ACHN (cell line): ENCODE measurements around the gene KCNMA1.

ENCODE experiments used
- DNase-seq: peaks from one replicate; pipeline ENCODE4 v3.0.0-alpha.2; 2015
- in situ Hi-C: cut with HindIII; loops from 2 replicates; pipeline ENCODE4 v1.10.0; 2017; ENCODE audit warnings: low sequenced_read_pairs, low pct_ligation_motif_present, low pct_unique_long_range_greater_than_20kb

KCNMA1 gene

DNA sequence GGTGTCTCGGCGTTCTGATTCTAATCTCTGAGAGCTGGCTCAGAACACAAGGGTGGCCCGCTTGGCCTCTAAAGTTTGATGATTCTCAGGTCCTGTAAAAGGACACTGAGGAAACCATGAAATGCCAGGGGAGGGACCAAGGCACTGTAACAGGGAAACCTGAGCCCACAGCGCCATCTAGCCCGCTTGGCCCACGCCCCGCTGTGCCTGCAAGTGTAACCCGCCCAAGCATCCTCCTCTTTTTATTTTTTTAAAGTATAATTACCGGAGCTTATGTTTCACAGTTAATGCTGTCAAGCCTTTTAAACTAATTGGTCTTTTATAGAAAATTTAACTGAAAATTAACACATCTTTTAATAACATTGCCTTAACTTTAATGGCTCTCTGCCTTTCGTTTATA is 734.7 kb downstream of the KCNMA1 start:
- DNase-seq, result peak; percentile 31
- in situ Hi-C loops, result no loop called here

DNA sequence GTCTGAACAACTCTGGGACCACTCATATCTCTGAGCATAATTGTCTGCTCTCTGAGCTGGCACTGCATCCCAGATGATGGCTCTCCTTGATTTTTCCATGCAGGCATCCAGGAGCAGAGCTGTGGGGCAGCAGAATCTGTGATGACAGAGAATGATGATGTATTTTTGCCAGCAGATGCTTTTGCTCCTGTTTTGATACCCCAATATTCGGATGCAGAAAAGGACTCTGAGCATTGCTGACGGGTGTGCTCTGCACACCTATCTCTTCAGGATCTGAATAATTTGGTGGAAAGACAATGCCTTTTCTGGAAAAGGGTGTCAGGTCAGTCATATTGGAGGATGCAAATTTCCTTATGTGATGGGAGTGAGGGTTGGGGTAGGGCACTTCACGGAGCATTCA is 735.9 kb downstream of the KCNMA1 start:
- DNase-seq, result no peak
- in situ Hi-C loops, result no loop called here

DNA sequence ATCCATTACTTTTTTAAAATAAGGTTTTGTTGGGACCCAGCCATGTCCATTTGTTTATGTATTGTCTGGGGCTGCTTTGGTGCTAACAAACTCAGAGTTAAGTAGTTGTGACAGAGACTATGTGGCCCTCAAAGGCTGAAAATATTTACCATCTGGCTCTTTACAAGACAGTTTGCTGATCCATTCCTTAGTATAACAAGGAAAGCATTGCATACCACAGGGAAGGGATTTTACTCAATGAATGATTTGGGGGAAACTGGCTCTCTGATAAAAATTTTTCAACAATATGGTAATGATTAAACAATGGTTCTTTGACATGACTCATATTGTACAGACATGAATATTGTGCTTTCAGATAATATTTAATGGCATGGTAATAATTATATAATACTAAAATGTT is 738.1 kb downstream of the KCNMA1 start:
- DNase-seq, result peak; percentile 31
- in situ Hi-C loops, result no loop called here

DNA sequence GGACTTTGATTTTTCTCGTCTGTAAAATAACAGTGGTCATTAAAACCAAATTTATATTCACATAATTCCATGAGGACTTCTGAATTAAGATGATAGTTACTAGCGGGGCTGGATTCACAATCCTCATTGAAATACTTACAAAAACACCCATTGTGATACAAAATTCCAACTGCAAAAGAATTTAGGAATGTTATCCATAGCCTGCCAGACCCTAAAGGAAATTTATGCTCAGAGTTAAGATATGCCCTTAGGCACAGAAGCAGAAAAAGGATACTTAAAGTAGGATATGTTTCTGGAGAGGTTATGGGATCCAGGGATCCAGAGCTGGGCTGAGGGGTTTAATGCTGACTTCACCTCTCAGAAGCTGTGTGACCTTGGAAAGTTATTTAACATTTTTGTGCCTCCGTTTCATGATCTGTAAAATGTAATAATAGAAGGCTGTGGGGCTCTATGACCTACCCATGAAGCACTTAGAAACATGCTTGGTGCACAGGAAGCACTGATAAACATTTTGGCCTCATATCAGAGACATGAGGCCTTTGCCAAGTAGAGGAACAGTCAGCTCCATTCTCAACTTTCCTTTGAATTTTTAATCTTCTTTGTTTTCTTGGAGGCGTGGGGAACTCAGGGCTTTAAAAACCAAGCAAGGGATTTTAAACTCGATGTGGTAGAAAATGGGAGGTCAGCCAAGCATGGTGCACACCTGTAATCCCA is 744.7 kb downstream of the KCNMA1 start:
- in situ Hi-C loops, result no loop called here
- no peak for DNase-seq

DNA sequence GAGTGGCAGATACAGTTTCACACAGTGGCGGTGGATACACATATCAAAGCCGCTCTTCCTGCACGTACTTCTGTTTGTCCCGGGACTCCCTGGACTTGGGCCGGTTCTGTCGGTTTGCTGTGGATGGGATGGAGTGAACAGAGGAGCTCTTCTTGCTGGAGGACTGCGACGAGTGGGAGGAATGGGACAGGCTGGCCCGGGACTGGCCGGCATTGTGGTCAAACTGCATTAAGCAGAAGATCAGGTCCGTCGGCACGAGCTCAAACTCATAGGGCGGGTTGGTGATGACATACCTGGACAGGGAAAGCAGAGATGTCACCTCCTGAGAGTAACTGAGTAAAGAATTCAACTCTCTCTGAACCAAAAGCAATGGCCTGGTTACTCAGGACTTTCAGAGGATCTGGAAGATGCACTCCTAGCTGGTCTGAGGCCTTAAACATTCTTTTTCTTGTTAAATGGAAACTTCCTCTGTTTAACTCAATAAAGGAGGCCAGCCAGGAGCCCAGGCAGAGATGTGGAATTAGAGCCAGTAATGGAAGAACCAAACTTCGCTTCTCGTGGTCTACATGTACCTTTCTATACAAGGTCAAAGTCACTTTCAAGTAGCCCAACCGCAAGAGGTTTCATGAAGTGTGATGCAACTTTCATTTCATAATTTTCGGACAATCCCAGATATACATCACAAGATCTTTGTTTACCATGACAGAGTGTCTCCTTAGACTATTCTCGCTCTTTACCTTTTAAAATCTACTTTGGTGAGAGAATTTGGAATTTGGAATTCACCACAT is 750.2 kb downstream of the KCNMA1 start:
- in situ Hi-C loops, result no loop called here
- DNase-seq, result no peak

DNA sequence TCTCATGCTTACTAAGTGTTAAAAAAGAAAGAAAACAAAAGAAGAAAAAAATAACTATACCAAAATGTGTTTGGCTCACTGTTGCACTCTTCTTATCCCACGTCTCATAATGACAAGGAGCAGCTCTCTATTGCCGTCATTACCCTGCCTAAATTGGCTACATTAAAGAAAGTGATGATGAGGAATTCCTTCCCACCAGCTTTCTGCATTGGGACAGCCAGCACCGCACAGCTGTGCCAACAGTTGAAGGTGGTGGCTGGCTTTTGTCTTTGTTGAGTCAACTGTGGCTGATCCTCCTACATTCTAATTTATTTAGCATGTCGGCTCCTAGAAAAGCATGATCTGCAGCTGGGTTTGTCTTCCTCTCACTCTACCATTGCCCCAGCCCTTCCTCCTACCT is 751.8 kb downstream of the KCNMA1 start:
- DNase-seq, result no peak
- in situ Hi-C loops, result no loop called here

DNA sequence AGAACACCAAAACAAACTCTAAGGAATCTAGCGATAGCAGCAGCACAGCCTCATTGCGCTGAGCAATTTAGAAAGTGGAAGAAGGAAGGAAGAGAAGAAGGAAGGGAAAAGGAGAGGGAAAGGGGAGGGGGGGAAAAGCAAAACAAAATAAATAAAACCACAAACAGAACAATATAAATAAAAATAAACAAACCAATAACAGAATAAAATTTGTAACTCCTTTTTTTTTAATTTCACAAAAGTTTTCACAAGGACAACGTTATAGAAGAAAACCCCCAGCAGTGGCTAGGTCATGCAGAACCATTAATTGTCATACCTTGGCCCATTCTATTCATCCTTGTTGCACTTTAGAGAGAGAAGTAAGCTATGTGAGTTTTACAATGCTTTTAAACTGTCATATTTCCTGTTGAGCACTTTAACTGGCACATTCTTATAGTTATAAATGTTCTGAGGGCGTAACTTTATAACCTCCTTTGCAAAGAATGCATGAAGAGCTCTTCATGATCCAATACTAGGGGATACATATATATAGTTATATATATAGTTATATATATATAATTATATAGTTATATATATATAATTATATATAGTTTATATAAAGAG is 752.8 kb downstream of the KCNMA1 start:
- in situ Hi-C loops, result no loop called here
- DNase-seq, result no peak

DNA sequence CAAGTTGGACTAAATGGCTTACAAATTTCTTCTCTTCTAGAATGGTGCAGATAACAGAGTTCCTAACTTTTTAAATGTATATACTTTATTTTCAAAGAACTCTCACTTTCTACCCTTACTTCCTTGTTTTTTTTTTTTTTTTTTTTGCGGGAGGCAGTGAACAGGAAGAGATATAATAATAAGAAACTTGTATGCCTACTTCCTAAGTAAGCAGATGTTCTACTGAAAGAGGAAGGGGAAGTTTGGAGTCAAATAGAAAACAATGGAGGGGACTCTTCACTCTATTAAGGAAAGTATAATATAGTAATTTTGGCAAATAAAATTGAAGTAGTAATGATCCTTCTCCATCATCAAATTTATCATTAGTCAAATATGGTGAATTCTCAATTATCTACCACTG is 754.0 kb downstream of the KCNMA1 start:
- no peak for DNase-seq
- in situ Hi-C loops, result no loop called here

DNA sequence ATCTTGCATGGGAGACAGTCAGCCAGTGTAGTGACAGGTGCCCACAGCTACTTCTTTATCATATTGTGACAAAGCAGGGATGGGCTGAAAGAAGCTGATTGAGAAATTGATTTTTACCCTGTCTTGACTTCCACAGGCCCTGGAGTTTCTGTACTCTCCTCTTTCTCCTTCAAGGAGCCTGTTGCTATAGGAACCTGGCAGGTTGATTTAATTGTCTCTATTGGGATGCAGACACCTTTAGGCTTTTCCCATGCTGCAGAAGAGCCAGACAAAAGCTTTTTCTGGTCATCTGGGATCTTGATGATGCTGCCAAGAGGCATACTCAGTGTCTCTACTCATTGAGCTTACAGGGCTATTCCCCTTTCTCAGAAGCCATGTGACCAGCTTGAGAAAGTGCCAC is 754.8 kb downstream of the KCNMA1 start:
- in situ Hi-C loops, result no loop called here
- DNase-seq, result no peak

DNA sequence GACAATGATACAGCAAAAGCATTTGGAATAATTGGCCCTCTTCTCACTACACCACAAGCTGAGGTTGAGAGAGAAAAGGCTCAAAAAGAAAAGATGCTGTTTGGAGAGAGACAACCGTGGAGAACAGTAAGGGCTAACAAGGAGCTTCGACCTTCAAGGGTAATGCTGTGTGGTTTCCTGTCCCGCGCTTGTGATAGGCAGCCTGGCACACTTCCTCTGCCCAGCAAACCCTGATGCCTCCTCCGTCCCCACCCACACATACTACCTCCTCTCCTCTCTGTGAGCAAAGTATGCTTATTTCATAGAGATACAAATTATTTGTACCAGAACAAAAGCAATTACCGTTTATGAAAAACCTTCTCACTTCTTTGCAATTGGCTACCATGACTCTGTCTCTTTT is 755.4 kb downstream of the KCNMA1 start:
- no peak for DNase-seq
- in situ Hi-C loops, result no loop called here

DNA sequence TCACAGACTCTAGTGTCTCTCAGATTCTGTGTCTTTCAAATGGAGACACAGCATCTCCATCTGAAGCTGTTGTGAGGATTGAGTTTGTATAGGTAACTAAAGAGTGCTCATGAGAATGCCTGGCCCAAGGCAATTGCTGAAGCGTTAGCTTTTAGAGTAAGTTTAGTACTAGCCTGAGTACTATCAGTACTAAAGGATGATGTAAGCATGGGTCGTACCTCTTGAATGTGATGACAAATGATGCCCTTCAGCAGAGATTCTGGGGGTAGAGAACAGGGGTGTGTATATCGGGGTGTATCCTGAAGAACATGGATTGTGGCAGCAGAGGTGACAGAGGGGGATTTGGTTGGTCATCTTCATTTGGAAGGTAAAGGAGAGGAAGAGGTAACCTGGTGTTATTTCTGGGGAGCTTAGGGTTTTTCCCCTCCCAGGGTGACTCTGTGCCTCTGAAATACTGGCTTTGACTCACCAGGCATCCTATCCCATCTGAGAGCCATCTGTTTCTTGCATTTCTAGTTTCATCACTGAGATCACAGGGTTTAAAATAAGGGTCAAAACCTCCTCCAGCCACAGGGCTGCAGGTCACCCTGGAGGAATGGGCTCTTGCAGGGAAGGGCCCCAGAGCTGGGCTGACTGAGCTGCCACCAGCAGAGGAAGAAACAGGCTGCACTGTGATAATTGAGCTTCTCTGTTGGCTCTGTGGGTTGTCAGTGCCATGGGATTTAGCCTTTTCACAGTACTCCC is 756.0 kb downstream of the KCNMA1 start:
- no peak for DNase-seq
- in situ Hi-C loops, result no loop called here

DNA sequence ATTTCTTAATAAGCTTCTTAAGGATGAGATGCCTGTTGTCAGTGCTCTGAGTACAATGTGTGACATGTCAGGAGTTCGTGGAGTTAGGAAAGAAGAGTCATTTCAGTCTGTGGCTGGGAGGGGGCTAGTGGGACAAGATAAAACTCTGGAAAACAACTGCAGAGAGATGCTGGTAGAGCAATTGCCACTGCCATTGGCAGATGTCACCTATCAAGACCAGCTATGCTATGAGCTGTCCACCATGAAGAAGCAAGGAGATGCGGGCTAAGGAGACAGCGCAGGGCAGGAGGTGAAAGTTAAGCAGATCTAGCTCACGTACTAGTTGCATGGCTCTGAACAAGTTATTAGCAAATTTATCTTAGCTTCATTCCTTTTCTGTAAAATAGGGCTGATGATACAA is 756.7 kb downstream of the KCNMA1 start:
- in situ Hi-C loops, result no loop called here
- no peak for DNase-seq

DNA sequence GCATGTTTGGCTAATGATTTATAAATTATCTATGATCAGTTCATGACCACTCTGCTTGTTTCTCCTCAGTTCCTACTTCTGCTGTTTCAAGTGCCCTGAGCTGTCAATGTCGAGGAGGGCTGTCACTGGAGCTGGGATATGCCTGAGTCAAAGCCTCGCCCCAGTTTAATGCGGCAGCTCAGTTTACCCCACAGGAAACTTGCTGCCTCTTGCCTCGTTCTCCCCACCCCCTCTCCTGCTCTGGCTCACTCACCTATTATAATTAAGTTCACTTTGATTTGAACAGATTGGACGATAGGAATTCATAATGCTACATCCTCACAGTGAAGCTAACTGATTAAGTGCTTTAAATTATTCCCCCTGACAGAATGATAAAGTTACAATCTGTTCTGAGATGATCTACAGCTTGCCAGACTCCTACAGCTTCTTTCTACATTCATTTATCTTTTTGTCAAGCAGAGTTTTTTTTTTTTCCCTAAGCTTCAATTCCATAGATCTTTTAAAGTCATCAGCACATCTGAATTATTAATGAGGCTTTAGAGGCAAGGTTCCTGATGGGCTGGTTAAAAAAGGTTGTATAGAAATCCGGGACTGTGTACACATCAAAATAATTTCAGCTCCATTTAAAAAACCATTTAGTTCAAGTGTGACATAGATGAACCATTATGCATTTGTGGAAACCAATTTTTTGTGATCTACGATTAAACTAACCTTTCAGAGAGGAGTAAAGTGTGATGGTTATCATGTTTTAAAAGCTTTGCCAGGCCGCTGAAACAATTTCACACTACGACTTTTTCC is 758.3 kb downstream of the KCNMA1 start:
- in situ Hi-C loops, result no loop called here
- no peak for DNase-seq

DNA sequence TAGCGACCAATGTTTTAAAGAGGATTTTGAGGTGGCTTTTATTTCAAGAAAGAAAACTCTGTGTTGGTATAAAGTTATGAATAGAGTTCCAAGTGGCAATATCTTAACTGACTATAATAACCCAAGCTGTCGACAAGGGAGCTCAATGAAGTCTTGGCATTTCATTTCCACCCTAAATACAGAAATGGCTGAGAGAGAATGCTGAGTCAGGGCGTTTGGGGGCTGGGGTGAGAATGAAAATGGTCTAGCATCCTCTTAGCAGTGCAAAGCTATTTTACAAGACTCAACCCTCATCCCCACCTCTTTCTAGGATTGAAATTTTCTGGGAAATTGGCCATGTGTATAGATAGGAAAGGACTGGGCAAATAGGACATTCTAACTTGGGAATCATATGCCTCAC is 759.1 kb downstream of the KCNMA1 start:
- in situ Hi-C loops, result no loop called here
- no peak for DNase-seq

DNA sequence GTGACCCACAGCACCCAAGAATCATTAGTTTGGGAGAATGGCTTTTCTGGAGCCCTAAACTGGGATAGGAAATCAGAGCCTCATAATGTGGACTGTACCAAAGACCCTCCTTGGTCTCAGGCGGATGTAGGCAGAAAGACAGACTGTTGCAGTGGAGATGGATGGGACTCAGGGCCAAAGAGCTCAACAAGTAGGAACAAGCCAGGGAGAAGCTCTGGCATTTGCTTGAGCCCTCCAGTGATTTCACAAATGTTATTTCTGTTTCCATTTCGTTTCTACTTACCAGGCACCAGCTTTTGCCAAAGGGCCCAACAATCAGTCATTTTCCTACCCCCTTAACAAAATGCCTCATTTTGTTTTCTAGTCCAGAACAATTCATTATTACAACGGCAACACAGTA is 762.7 kb downstream of the KCNMA1 start:
- in situ Hi-C loops, result no loop called here
- DNase-seq, result no peak

DNA sequence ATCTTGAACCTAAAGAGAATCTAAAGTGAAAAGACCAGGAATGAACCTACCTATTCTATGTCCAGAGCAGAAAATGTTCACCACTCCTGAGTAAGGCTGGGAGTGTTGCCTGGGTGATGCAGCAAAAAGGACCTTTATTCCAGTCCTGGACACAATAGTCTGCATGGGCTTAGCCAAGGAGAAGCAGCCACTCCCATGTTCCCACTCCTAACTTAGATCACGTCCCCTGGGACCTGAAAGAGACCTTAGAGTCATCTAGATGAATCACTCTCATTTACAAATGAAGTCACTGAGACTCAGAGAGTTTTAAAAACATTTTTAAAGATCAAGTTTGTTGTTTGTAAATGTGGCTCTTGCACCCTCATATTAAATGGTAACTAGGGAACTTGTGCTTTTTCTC is 763.4 kb downstream of the KCNMA1 start:
- in situ Hi-C loops, result no loop called here
- no peak for DNase-seq

DNA sequence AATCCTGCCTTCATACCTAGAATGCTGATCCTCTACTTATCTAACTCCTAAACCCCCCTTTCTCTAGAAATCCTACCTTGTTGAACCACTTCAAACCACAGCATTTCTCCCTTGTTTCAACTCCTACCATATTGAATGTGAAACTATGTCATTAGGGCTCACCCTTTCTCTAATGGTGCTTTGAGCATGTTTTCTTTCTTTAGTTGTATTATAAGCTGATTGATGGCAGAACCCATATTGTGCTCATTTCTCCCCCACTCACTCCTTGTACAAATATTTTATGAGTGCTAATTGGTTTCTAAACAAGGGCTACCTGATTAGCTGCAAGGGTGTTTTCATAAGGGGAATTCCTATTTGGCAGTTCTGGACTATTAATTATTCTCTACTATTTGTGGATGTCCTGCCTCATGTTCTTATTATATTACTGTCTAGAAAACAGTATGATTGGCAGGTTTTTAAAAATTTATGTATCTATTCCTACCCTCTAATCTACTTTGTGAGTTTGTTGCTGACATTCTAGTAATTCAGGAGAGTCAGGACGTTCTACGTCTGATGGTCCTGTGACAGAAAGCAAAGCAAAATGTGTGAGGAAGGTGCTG is 765.8 kb downstream of the KCNMA1 start:
- DNase-seq, result no peak
- in situ Hi-C loops, result no loop called here

DNA sequence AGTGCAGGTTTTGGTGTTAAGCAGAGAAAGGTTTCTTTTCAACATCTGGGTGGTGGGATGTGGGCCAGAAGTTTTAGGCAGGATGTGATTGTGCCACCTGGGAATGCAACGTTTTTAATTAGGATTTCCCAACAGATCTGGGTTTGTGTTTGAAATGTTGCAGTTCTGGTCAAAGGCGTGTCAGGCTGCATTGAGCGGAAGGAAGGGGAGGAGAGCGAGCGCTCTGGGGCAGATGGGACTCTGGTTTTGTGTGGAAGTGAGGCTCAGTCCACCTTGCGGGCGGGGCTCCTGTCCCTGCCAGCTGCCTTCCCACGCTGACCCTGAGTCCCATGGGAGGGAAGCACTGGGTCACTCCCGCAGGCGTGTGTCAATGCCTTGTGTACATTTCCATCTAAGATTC is 767.7 kb downstream of the KCNMA1 start:
- in situ Hi-C loops, result no loop called here
- DNase-seq, result no peak
